GM23248 (cell line): ENCODE measurements around the gene HBS1L. TPM values are rescaled to one million over a fixed set of nuclear protein-coding genes. Genes with fewer than 3 reads are reported as not detected.

Experiments used
- DNase-seq: peaks from one replicate; pipeline ENCODE4 v3.0.0-alpha.2; 2015
- H2AFZ ChIP-seq: fragments of 200-600 bp; sonication (generic); 2 replicates; pipeline ENCODE4 v1.6.1; 2016; ENCODE audit warnings: antibody characterized with exemption
- H3F3A ChIP-seq: fragments of 200-600 bp; sonication (generic); 2 replicates; pipeline ENCODE4 v1.6.1; 2016; ENCODE audit warnings: mild to moderate bottlenecking, antibody characterized with exemption, mixed run types; ENCODE audit not compliant: insufficient read depth
- H3K27ac ChIP-seq: fragments of 200-600 bp; sonication (generic); 2 replicates; pipeline ENCODE4 v1.5.1; 2016; ENCODE audit warnings: mild to moderate bottlenecking
- H3K27me3 ChIP-seq: fragments of 200-600 bp; sonication (generic); replicated peaks from 2 replicates; pipeline ENCODE4 v1.6.1; 2016; ENCODE audit warnings: mild to moderate bottlenecking; ENCODE audit not compliant: insufficient read depth
- H3K36me3 ChIP-seq: fragments of 200-600 bp; sonication (generic); 2 replicates; pipeline ENCODE4 v1.6.1; 2016; ENCODE audit warnings: low read depth, mild to moderate bottlenecking
- H3K4me1 ChIP-seq: fragments of 200-600 bp; sonication (generic); 2 replicates; pipeline ENCODE4 v1.6.1; 2016; ENCODE audit warnings: mild to moderate bottlenecking; ENCODE audit not compliant: insufficient read depth
- H3K4me2 ChIP-seq: fragments of 200-600 bp; sonication (generic); one replicate; pipeline ENCODE4 v1.6.1; 2016; ENCODE audit warnings: mild to moderate bottlenecking; ENCODE audit not compliant: unreplicated experiment
- H3K4me3 ChIP-seq: fragments of 200-600 bp; sonication (generic); 2 replicates; pipeline ENCODE4 v1.5.1; 2016; ENCODE audit warnings: mild to moderate bottlenecking
- H3K79me2 ChIP-seq: fragments of 200-600 bp; sonication (generic); 2 replicates; pipeline ENCODE4 v1.6.1; 2016; ENCODE audit warnings: mild to moderate bottlenecking; ENCODE audit not compliant: insufficient read depth
- H3K9ac ChIP-seq: fragments of 200-600 bp; sonication (generic); 2 replicates; pipeline ENCODE4 v1.6.1; 2016; ENCODE audit warnings: mild to moderate bottlenecking
- H3K9me2 ChIP-seq: fragments of 200-600 bp; sonication (generic); 2 replicates; pipeline ENCODE4 v1.6.1; 2016; ENCODE audit warnings: mixed run types, mild to moderate bottlenecking, moderate library complexity; ENCODE audit not compliant: insufficient read depth
- H3K9me3 ChIP-seq: fragments of 200-600 bp; sonication (generic); one replicate; pipeline ENCODE4 v1.6.1; 2017; ENCODE audit warnings: low read depth
- H4K20me1 ChIP-seq: fragments of 200-600 bp; sonication (generic); 2 replicates; pipeline ENCODE4 v1.6.0; 2016; ENCODE audit not compliant: insufficient read depth
- EZH2 ChIP-seq: fragments of 200-600 bp; sonication (generic); IDR thresholded peaks from 2 replicates; pipeline ENCODE4 v1.6.1; 2018; ENCODE audit warnings: antibody characterized with exemption, mild to moderate bottlenecking; ENCODE audit not compliant: insufficient read depth, poor library complexity, severe bottlenecking
- EZH2phosphoT487 ChIP-seq: fragments of 200-600 bp; sonication (generic); IDR thresholded peaks from 2 replicates; pipeline ENCODE4 v1.6.1; 2018; ENCODE audit warnings: antibody characterized with exemption, moderate library complexity, mild to moderate bottlenecking, low read depth; ENCODE audit not compliant: insufficient read depth
- WGBS, 2 experiments: methylation state at CpG; one replicate each; pipeline ENCODE4 v1.1.6; 2015 to 2017; ENCODE audit warnings: low lambda C conversion rate in 2 of 2, low coverage in 1 of 2; ENCODE audit errors: missing lambda C conversion rate in 2 of 2; 5-methylcytosine and 5-hydroxymethylcytosine counted together
- in situ Hi-C: fragments of 300-500 bp; cut with MboI; formaldehyde crosslinking; loops from 2 replicates; pipeline ENCODE4 v1.15.0; 2020
- polyA plus RNA-seq: library from polyadenylated mRNA; unstranded; fragments of >200 nt; fragmentation: Nextera tagmentation; extraction: Ambion mirVana; gene quantifications from 2 replicates; pipeline ENCODE4 v1.2.1, GENCODE V29; 2016
- total RNA-seq: library from RNA; depleted of rRNA; stranded (reverse); fragments of >200 nt; shearing (Covaris generic); gene quantifications from 2 replicates; pipeline ENCODE4 v1.2.3, GENCODE V29; 2014

Gene HBS1L
- total and polyA plus RNA-seq, 2 experiments from 2014 or later, result 83.1 to 83.9 TPM

GRCh38 chr6:135018941-135019340, 35.7 kb downstream of the HBS1L start:
- H3K9me3 ChIP-seq, result no peaks in the 10 kb centered on the region
- in situ Hi-C loops, result no loop called here
- H3K4me1 ChIP-seq, result peaks cover 6% of the 10 kb centered on the region
- H4K20me1 ChIP-seq, result no peaks in the 10 kb centered on the region
- H3K36me3 ChIP-seq, result 0 out of 2 replicates have a peak, but pooled peaks cover 3% of the 10 kb centered on the region
- DNase-seq, result no peak
- H3K27me3 ChIP-seq, result no peaks in the 10 kb centered on the region
- TF ChIP-seq EZH2 (no peak), EZH2phosphoT487 (no peak)
- no peak overlapping the region for H3K4me3 ChIP-seq
- H2AFZ ChIP-seq, result no peak overlapping the region
- H3K27ac ChIP-seq, result no peak overlapping the region
- H3K9me2 ChIP-seq, result no peaks in the 10 kb centered on the region
- peaks cover 6% of the 10 kb centered on the region for H3F3A ChIP-seq
- 100% methylated on average over 1 of the region's 1 CpG for WGBS, 2 experiments
- H3K9ac ChIP-seq, result no peak overlapping the region
- no peak overlapping the region for H3K4me2 ChIP-seq
- peaks cover 59% of the 10 kb centered on the region for H3K79me2 ChIP-seq

DNA sequence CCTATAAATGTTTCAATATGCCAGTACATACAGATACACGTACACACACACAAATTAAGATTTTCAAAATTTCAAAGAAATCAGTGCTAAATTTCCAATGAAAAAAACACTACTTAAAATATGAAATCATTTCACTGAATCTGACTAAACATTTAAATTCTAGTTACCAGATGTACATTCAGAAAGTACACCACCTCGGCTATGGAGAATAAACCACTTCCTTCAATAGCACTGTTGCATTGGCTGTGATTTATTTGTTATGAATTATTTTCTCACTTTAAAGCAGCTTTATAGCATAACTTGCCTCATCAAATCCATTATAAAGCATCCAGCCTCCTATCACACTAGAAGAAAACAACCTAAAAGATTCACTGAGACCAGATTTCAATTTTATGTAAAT, 36.6 kb downstream of the HBS1L start:
- WGBS, 2 experiments, result 96 to 98% methylated on average over 2 of the region's 2 CpGs
- H3K27ac ChIP-seq, result no peak overlapping the region
- no peaks in the 10 kb centered on the region for H4K20me1 ChIP-seq
- no peak overlapping the region for H3K4me2 ChIP-seq
- 0 out of 2 replicates have a peak, but pooled peaks cover 3% of the 10 kb centered on the region for H3K36me3 ChIP-seq
- H3K9ac ChIP-seq, result no peak overlapping the region
- H3K27me3 ChIP-seq, result no peaks in the 10 kb centered on the region
- H3K79me2 ChIP-seq, result peaks cover 51% of the 10 kb centered on the region
- peaks cover 15% of the 10 kb centered on the region for H3K4me1 ChIP-seq
- H3K9me3 ChIP-seq, result no peaks in the 10 kb centered on the region
- H3F3A ChIP-seq, result peaks cover 15% of the 10 kb centered on the region
- TF ChIP-seq EZH2, result no peak
- TF ChIP-seq EZH2phosphoT487, result no peak
- no peak for DNase-seq
- H2AFZ ChIP-seq, result no peak overlapping the region
- in situ Hi-C loops, result no loop called here
- no peaks in the 10 kb centered on the region for H3K9me2 ChIP-seq
- H3K4me3 ChIP-seq, result no peak overlapping the region

GRCh38 chr6:135014353-135014832, 40.2 kb downstream of the HBS1L start:
- Histone ChIP-seq H3K4me1 (peaks cover 26% of the 10 kb centered on the region), H3K4me3 (no peak overlapping the region), H3K27me3 (no peaks in the 10 kb centered on the region), H3K79me2 (peaks cover 41% of the 10 kb centered on the region), H3K9me2 (no peaks in the 10 kb centered on the region), H2AFZ (no peak overlapping the region), H3K27ac (0 out of 2 replicates have a peak overlapping the region, but pooled peaks have one; percentile 12), H3K4me2 (peak overlapping the region; percentile 28), H4K20me1 (no peaks in the 10 kb centered on the region), H3K9ac (no peak overlapping the region), H3K9me3 (no peaks in the 10 kb centered on the region), H3F3A (peaks cover 27% of the 10 kb centered on the region), H3K36me3 (no peaks in the 10 kb centered on the region)
- no peak for DNase-seq
- in situ Hi-C loops, result no loop called here
- WGBS, 2 experiments, result 95 to 96% methylated on average over 4 of the region's 4 CpGs
- no peak for TF ChIP-seq EZH2
- TF ChIP-seq EZH2phosphoT487, result no peak

DNA sequence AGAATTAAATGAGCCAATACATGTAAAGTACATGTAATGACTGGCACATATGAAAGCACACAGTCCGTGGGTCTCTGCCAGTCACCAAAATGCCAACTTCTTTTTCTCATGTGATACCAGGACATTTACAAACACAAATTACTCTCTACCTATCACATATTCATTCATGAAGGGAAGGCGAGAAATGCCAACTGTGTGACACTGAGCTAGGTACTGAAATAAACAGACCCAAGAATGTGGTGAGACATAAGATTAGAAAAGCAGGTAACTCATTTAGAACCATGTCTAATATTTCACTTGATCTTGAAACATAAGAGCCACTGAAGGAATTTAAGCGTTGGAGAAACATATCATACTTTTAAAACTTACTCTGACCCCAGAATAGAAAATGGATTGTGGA, 41.4 kb downstream of the HBS1L start:
- Histone ChIP-seq H3K79me2 (peaks cover 38% of the 10 kb centered on the region), H4K20me1 (no peaks in the 10 kb centered on the region), H3K9me3 (no peaks in the 10 kb centered on the region), H3F3A (peaks cover 27% of the 10 kb centered on the region), H3K4me2 (peak overlapping the region; percentile 19), H3K4me1 (peaks cover 26% of the 10 kb centered on the region), H3K36me3 (no peaks in the 10 kb centered on the region), H3K4me3 (no peak overlapping the region), H2AFZ (no peak overlapping the region), H3K27ac (peak overlapping the region; percentile 55), H3K9ac (no peak overlapping the region), H3K27me3 (no peaks in the 10 kb centered on the region), H3K9me2 (no peaks in the 10 kb centered on the region)
- in situ Hi-C loops, result no loop called here
- TF ChIP-seq EZH2phosphoT487 (no peak), EZH2 (no peak)
- no peak for DNase-seq
- 97 to 98% methylated on average over 3 of the region's 3 CpGs for WGBS, 2 experiments

DNA sequence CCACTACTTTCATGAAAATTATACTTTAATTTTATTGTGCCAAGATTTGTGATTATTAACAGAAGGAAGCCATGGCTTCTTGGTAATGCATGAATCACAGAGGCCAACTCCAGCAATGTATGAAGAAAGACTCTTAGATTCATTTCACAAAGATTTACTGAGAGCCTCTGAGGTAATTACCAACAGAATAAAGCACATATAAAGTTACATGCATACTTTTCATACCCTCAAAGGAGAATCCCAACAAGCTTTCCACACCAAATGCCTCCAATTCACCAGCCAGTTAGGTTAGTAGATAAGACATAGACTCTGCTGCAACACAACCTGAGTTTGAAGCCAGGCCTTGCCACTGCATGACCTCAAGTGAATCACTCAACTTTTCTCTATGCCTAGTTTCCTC, 41.9 kb downstream of the HBS1L start:
- no peaks in the 10 kb centered on the region for H3K9me3 ChIP-seq
- peak; percentile 84 for DNase-seq
- H3K4me1 ChIP-seq, result peaks cover 26% of the 10 kb centered on the region
- H3K4me2 ChIP-seq, result peak overlapping the region; percentile 19
- H3K79me2 ChIP-seq, result peaks cover 38% of the 10 kb centered on the region
- no peaks in the 10 kb centered on the region for H3K9me2 ChIP-seq
- H2AFZ ChIP-seq, result no peak overlapping the region
- H3K36me3 ChIP-seq, result no peaks in the 10 kb centered on the region
- H3K9ac ChIP-seq, result no peak overlapping the region
- in situ Hi-C loops, result no loop called here
- no peaks in the 10 kb centered on the region for H3K27me3 ChIP-seq
- H3K27ac ChIP-seq, result peak overlapping the region; percentile 55
- H3F3A ChIP-seq, result peaks cover 27% of the 10 kb centered on the region
- TF ChIP-seq EZH2phosphoT487, result no peak
- no peak for TF ChIP-seq EZH2
- H4K20me1 ChIP-seq, result no peaks in the 10 kb centered on the region
- no peak overlapping the region for H3K4me3 ChIP-seq
